GM20431 (cell line): ENCODE measurements around the gene PTPRN2.

Experiments used
- in situ Hi-C: fragments of 300-500 bp; cut with MseI, MboI; formaldehyde crosslinking; loops from one replicate; pipeline ENCODE4 v1.15.0; 2020; ENCODE audit warnings: low sequenced_read_pairs; ENCODE audit not compliant: unreplicated experiment

Gene PTPRN2

GRCh38 chr7:158110661-158111048 is 477.0 kb downstream of the PTPRN2 start:
- in situ Hi-C loops = no loop called here

GRCh38 chr7:158110034-158110590 is 477.5 kb downstream of the PTPRN2 start:
- in situ Hi-C loops = no loop called here

GRCh38 chr7:158109364-158110033 is 478.1 kb downstream of the PTPRN2 start:
- in situ Hi-C loops = no loop called here

- in situ Hi-C loops = no loop called here
Observed at GRCh38 chr7:158108646-158109293, 478.9 kb downstream of the PTPRN2 start.

GRCh38 chr7:158107806-158108205 is 479.8 kb downstream of the PTPRN2 start:
- in situ Hi-C loops = no loop called here

GRCh38 chr7:158106272-158106671 is 481.4 kb downstream of the PTPRN2 start:
- in situ Hi-C loops = no loop called here

- in situ Hi-C loops = no loop called here
Observed at GRCh38 chr7:158103378-158103777, 484.2 kb downstream of the PTPRN2 start.

GRCh38 chr7:158102897-158103296 is 484.7 kb downstream of the PTPRN2 start:
- in situ Hi-C loops = no loop called here

GRCh38 chr7:158101821-158102450 is 485.7 kb downstream of the PTPRN2 start:
- in situ Hi-C loops = no loop called here

GRCh38 chr7:158098125-158099030 is 489.2 kb downstream of the PTPRN2 start:
- in situ Hi-C loops = no loop called here

GRCh38 chr7:158097453-158098124 is 490.0 kb downstream of the PTPRN2 start:
- in situ Hi-C loops = no loop called here

GRCh38 chr7:158097106-158097452 is 490.5 kb downstream of the PTPRN2 start:
- in situ Hi-C loops = no loop called here

- in situ Hi-C loops = no loop called here
Observed at GRCh38 chr7:158096582-158096981, 491.0 kb downstream of the PTPRN2 start.

- in situ Hi-C loops = no loop called here
Observed at GRCh38 chr7:158094671-158095226, 492.9 kb downstream of the PTPRN2 start.

- in situ Hi-C loops = no loop called here
Observed at GRCh38 chr7:158094046-158094445, 493.6 kb downstream of the PTPRN2 start.

- in situ Hi-C loops = no loop called here
Observed at GRCh38 chr7:158093156-158093796, 494.3 kb downstream of the PTPRN2 start.

GRCh38 chr7:158087196-158087595 is 500.4 kb downstream of the PTPRN2 start:
- in situ Hi-C loops = no loop called here

- in situ Hi-C loops = no loop called here
Observed at GRCh38 chr7:158085741-158086695, 501.6 kb downstream of the PTPRN2 start.
